HepG2 (cell line): ENCODE results near the gene PLCB4. TPM values are rescaled to one million over a fixed set of nuclear protein-coding genes. Genes with fewer than 3 reads are reported as not detected.

Experiments used
- ATAC-seq: fragments of 200-7000 bp; cut with Tn5 transposase; 3 replicates; pipeline ENCODE4 v1.9.1; 2020; ENCODE audit warnings: mild to moderate bottlenecking, moderate library complexity
- BruUV-seq: library from RNA; stranded (reverse); fragments of 400-500 nt; replicated peaks from 2 replicates; lab custom pipeline; 2021; lab: Mats Ljungman, UMichigan
- CTCF ChIA-PET: fragments of 300-600 bp; formaldehyde crosslinking; extraction: SDS; loops from one replicate; lab custom pipeline; 2021; ENCODE audit warnings: low total read pairs, inconsistent platforms, low intra/inter-chr PET ratio; lab: Yijun Ruan, JAX
- POLR2A ChIA-PET: fragments of 350-600 bp; sonication (Branson Sonifier 250); formaldehyde crosslinking; loops from one replicate; lab custom pipeline; 2020; ENCODE audit warnings: antibody characterized with exemption, inconsistent platforms; lab: Yijun Ruan, JAX
- DNase-seq: peaks from one replicate; pipeline ENCODE4 v3.0.0-alpha.2; 2015; ENCODE audit warnings: low spot score
- FAIRE-seq: peaks from 3 replicates; lab custom pipeline; 2011; peaks lifted over from hg19 to GRCh38; lab: Jason Lieb, UNC
- H2AFZ ChIP-seq: one replicate; pipeline ENCODE4 v1.6.1; 2011; ENCODE audit warnings: low read length, inconsistent platforms
- H3K27ac ChIP-seq: fragments of 300-600 bp; 3 replicates; pipeline ENCODE4 v1.8.0; 2011; ENCODE audit warnings: mixed run types, mild to moderate bottlenecking, mixed read lengths, low read length, inconsistent platforms; ENCODE audit not compliant: insufficient read depth; ENCODE audit errors: extremely low read length
- H3K27me3 ChIP-seq, 2 experiments: fragments of 200-600 bp in 1 of 2; 2 replicates in 1 of 2; 3 replicates in 1 of 2; pipeline versions ENCODE4 v1.6.0 to v1.8.0; 2011; ENCODE audit warnings: low read length in 2 of 2, mild to moderate bottlenecking in 2 of 2, moderate library complexity in 2 of 2, inconsistent platforms in 1 of 2; ENCODE audit not compliant: insufficient read depth in 2 of 2, control insufficient read depth in 1 of 2
- H3K36me3 ChIP-seq, 2 experiments: fragments of 200-600 bp in 1 of 2; replicated peaks in 1 of 2; 2 replicates in 1 of 2; 3 replicates in 1 of 2; pipeline versions ENCODE4 v1.5.1 to v1.8.0; 2011; ENCODE audit warnings: low read length in 2 of 2, inconsistent platforms in 1 of 2; ENCODE audit not compliant: insufficient read depth in 2 of 2, control insufficient read depth in 1 of 2
- H3K4me1 ChIP-seq: 2 replicates; pipeline ENCODE4 v1.5.1; 2012; ENCODE audit warnings: low read length, inconsistent platforms; ENCODE audit not compliant: insufficient read depth
- H3K4me2 ChIP-seq: 2 replicates; pipeline ENCODE4 v1.6.0; 2011; ENCODE audit warnings: low read depth, low read length, inconsistent platforms
- H3K4me3 ChIP-seq, 3 experiments: fragments of 200-600 bp in 1 of 3; sonication (generic), shearing (Covaris generic) in 1 of 3; replicated peaks in 1 of 3; 2 replicates each; pipeline ENCODE4 v1.5.1; 2011 to 2016; ENCODE audit warnings: low read length in 3 of 3, inconsistent platforms in 2 of 3, low read depth in 2 of 3, mild to moderate bottlenecking in 2 of 3, control low read depth in 1 of 3, mixed read lengths in 1 of 3; ENCODE audit not compliant: insufficient read depth in 1 of 3
- H3K79me2 ChIP-seq: one replicate; pipeline ENCODE4 v1.6.1; 2011; ENCODE audit warnings: low read length, inconsistent platforms; ENCODE audit not compliant: insufficient read depth
- H3K9ac ChIP-seq: 2 replicates; pipeline ENCODE4 v1.6.0; 2011; ENCODE audit warnings: mild to moderate bottlenecking, low read depth, low read length, inconsistent platforms; ENCODE audit not compliant: insufficient read depth
- H3K9me3 ChIP-seq: 2 replicates; pipeline ENCODE4 v1.5.1; 2012; ENCODE audit warnings: mild to moderate bottlenecking, low read length
- H4K20me1 ChIP-seq: 2 replicates; pipeline ENCODE4 v1.6.0; 2011; ENCODE audit warnings: inconsistent platforms, mild to moderate bottlenecking, low read length, moderate library complexity; ENCODE audit not compliant: insufficient read depth
- IKZF4 ChIP-seq: sonication (generic); formaldehyde crosslinking; IDR thresholded peaks from 2 replicates; pipeline ENCODE4 v1.5.1; 2020; ENCODE audit warnings: borderline replicate concordance, mild to moderate bottlenecking, low read depth, missing genetic modification reagents; ENCODE audit errors: not compliant biosample characterization
- NCOR1 ChIP-seq: fragments of 200-600 bp; sonication (generic); IDR thresholded peaks from 2 replicates; pipeline ENCODE4 v1.7.0; 2017; ENCODE audit warnings: antibody characterized with exemption, low read length, borderline replicate concordance
- RARA ChIP-seq: IDR thresholded peaks from 2 replicates; pipeline ENCODE4 v1.6.1; 2016; ENCODE audit warnings: missing genetic modification reagents, missing compliant biosample characterization
- ZNF343 ChIP-seq: sonication (generic); formaldehyde crosslinking; IDR thresholded peaks from 2 replicates; pipeline ENCODE4 v1.4.0; 2020; ENCODE audit warnings: mild to moderate bottlenecking, missing genetic modification reagents
- ZNF788 ChIP-seq: sonication (generic); formaldehyde crosslinking; IDR thresholded peaks from 2 replicates; pipeline ENCODE4 v1.5.0; 2020; ENCODE audit warnings: mild to moderate bottlenecking, missing genetic modification reagents, borderline replicate concordance
- ZNF850 ChIP-seq: sonication (generic); formaldehyde crosslinking; conservative IDR thresholded peaks from 2 replicates; pipeline ENCODE4 v1.9.0; 2021; ENCODE audit warnings: mild to moderate bottlenecking, missing genetic modification reagents
- WGBS: methylation state at CpG from one replicate; pipeline ENCODE4 v1.1.6; 2017; ENCODE audit warnings: low lambda C conversion rate; 5-methylcytosine and 5-hydroxymethylcytosine counted together
- in situ Hi-C: cut with HindIII; loops from 2 replicates; pipeline ENCODE4 v1.10.0; 2017; ENCODE audit warnings: low pct_unique_long_range_greater_than_20kb; ENCODE audit not compliant: extremely low pct_ligation_motif_present
- intact Hi-C: fragments of 100-400 bp; cut with micrococcal nuclease; formaldehyde crosslinking; loops from one replicate; pipeline ENCODE4 v1.10.0; 2022; ENCODE audit not compliant: unreplicated experiment
- polyA plus RNA-seq, 8 experiments: library from polyadenylated mRNA; depleted of rRNA in 3 of 8; stranded (reverse) in 7 of 8; unstranded in 1 of 8; fragments of >200 nt; fragmentation: Illumina TruSeq in 4 of 8; extraction: Trizol in 4 of 8; gene quantifications; 2 replicates each; pipeline versions ENCODE4 v1.2.1 to v1.2.3, GENCODE V29; 2011 to 2016; ENCODE audit warnings: low read depth in 4 of 8, missing spikeins in 1 of 8, mixed read lengths in 1 of 8; ENCODE audit not compliant: insufficient read depth in 1 of 8
- total RNA-seq, 5 experiments: library from RNA; depleted of rRNA; stranded (reverse); fragments of >200 nt; fragmentation: Illumina TruSeq; extraction: Trizol; gene quantifications; 2 replicates each; pipeline ENCODE4 v1.2.3, GENCODE V29; 2016; ENCODE audit warnings: low read depth in 1 of 5
- TF ChIP-seq, protein P1 (sequence below): sonication (generic); IDR thresholded peaks from 2 replicates; pipeline ENCODE4 v1.6.1; 2016; ENCODE audit warnings: low read depth, borderline replicate concordance
- TF ChIP-seq, protein P2 (sequence below): sonication (generic); formaldehyde crosslinking; IDR thresholded peaks from 2 replicates; pipeline ENCODE4 v1.4.0; 2020; ENCODE audit warnings: missing genetic modification reagents

The PLCB4 gene
- total and polyA plus RNA-seq, 2 of the 13 experiments (the other 11 are each of a cell fraction or from before 2014, with no cell fraction given) = 0.01 TPM; not detected in 1

- H3K36me3 ChIP-seq = no peaks in the 10 kb centered on the region
- intact Hi-C loops = no loop called here
- ChIA-PET CTCF (no interaction called here), POLR2A (no interaction called here)
- DNase-seq (no peak), ATAC-seq (no peak), FAIRE-seq (no peak)
- no peaks in the 10 kb centered on the region for H3K79me2 ChIP-seq
- H3K4me2 ChIP-seq = no peak overlapping the region
- no peak overlapping the region for H3K9ac ChIP-seq
- in situ Hi-C loops = no loop called here
- H3K4me1 ChIP-seq = no peaks in the 10 kb centered on the region
- no TSS peak for BruUV-seq
- no peak overlapping the region for H2AFZ ChIP-seq
- no peaks in the 10 kb centered on the region for H3K27me3 ChIP-seq
- no peaks in the 10 kb centered on the region for H3K9me3 ChIP-seq
- TF ChIP-seq, protein P1, sequence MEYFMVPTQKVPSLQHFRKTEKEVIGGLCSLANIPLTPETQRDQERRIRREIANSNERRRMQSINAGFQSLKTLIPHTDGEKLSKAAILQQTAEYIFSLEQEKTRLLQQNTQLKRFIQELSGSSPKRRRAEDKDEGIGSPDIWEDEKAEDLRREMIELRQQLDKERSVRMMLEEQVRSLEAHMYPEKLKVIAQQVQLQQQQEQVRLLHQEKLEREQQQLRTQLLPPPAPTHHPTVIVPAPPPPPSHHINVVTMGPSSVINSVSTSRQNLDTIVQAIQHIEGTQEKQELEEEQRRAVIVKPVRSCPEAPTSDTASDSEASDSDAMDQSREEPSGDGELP = no peak
- no peak for TF ChIP-seq ZNF850 (CRISPR knock-in tag)
- no peak for TF ChIP-seq RARA (CRISPR knock-in tag)
- no peak for TF ChIP-seq IKZF4 (CRISPR knock-in tag)
- TF ChIP-seq, protein P2, sequence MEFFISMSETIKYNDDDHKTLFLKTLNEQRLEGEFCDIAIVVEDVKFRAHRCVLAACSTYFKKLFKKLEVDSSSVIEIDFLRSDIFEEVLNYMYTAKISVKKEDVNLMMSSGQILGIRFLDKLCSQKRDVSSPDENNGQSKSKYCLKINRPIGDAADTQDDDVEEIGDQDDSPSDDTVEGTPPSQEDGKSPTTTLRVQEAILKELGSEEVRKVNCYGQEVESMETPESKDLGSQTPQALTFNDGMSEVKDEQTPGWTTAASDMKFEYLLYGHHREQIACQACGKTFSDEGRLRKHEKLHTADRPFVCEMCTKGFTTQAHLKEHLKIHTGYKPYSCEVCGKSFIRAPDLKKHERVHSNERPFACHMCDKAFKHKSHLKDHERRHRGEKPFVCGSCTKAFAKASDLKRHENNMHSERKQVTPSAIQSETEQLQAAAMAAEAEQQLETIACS (CRISPR knock-in tag) = no peak
- no peak for TF ChIP-seq ZNF788 (CRISPR knock-in tag)
- TF ChIP-seq ZNF343 (CRISPR knock-in tag) = no peak
- no peak for TF ChIP-seq NCOR1
- WGBS = 3% methylated on average over 3 of the region's 3 CpGs
- no peak overlapping the region for H3K4me3 ChIP-seq
- no peaks in the 10 kb centered on the region for H4K20me1 ChIP-seq
- H3K27ac ChIP-seq = no peak overlapping the region
These were observed 42.1 kb downstream of the PLCB4 start for GRCh38 chr20:9110916-9111432.
